ENCODE results near the gene LCN9.
A peak's percentile ranks its signal among the peaks of the same experiment; 100 is the strongest.
"Not testable (repeated sequence)": the region's sequence is repeated elsewhere in the genome, so short reads cannot be mapped to it uniquely, and the experiment has no call there.

Gene LCN9

GRCh38 chr9:135662758-135663450 is at the start of gene LCN9:
Gene LCN9, plus strand, starts transcription at chr9:135663309. Its CDS starts 13 bp downstream, at chr9:135663322.
- no peak for DNase-seq

- DNase-seq = no peak
Measured at GRCh38 chr9:135613946-135614805, 48.9 kb upstream of the LCN9 start.

DNA sequence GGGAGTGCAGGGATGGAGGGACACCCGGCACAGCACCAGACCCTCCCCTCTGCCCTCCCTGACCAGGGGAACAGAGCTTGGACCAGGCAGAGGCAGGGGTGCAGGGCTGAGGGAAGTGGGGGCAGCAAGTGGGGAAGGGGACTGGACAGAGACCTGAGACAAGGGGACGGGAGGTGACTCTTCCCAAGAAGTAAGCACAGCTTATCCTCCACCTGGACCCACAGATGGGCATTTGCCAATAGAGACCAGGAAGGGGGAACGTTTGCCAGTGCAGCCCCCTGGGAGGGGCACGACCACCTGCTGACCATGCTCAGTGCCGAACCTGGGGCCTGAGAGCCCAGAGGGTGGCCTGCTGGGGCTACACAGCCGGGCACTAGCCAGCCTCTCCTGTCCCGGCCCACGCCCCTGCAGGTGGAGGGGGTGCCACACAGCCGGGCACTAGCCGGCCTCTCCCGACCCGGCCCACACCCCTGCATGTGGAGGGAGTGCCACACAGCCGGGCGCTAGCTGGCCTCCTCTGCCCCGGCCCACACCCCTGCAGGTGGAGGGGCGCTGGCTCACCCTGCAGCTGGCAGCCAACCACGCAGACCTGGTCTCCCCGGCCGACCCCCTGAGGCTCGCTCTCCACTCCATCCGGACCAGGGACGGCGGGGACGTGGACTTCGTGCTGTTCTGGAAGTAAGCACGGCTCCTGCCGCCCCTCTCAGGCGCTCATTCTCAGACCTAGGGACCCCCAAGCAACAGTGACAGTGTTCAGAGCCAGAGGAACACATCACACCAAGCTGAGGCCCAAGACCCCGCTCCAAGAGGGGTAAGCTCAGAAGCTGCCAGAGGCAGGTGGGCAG is 48.1 kb upstream of the LCN9 start:
- DNase-seq = no peak

GRCh38 chr9:135615666-135616618 is 47.2 kb upstream of the LCN9 start:
- no peak for DNase-seq

- peak; percentile 49 for DNase-seq
Measured at GRCh38 chr9:135616619-135617537, 46.2 kb upstream of the LCN9 start.

GRCh38 chr9:135617538-135617900 is 45.6 kb upstream of the LCN9 start:
- DNase-seq = no peak

DNA sequence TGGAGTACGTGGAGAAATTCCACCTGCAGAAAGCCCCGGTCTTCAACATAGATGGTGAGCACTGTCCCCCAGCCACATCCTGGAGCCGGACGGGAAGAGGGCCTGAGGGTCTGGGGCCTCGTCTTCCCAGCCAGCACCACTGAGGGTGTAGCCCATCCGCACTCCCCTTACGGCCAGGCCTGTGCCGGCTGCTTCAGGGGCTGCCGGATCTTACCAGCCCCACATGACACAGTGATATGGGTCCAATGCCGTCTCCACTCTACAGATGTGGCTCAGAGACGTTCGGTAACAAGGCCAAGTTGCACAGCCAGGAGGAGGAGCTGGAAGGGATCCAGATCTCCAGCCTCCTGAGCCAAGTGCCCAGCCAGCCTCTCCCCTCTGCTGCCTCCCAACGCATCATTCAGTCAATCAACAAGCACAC is 45.1 kb upstream of the LCN9 start:
- no peak for DNase-seq

GRCh38 chr9:135618866-135619598 is 44.1 kb upstream of the LCN9 start:
- DNase-seq = no peak

- DNase-seq = peak; percentile 28
Measured at GRCh38 chr9:135619599-135619886, 43.6 kb upstream of the LCN9 start.

DNA sequence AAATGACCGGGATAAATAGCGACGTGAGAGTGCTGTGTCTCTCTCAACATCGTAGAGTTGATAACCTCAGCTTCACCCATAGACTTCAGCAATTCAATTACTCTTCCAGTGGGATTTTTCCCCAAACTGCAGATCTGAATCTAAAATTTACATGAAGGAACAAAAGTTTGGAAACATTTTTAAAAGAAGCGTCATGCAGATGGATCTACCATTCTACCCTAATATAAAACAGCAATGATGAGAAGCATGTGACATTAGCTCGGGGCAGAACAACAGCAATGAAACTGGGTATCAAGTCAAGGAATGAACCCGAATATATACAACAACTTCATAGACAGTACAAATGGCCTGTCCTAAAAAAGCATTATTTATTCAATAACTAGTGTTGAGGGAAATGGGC is 42.6 kb upstream of the LCN9 start:
- DNase-seq = no peak

DNA sequence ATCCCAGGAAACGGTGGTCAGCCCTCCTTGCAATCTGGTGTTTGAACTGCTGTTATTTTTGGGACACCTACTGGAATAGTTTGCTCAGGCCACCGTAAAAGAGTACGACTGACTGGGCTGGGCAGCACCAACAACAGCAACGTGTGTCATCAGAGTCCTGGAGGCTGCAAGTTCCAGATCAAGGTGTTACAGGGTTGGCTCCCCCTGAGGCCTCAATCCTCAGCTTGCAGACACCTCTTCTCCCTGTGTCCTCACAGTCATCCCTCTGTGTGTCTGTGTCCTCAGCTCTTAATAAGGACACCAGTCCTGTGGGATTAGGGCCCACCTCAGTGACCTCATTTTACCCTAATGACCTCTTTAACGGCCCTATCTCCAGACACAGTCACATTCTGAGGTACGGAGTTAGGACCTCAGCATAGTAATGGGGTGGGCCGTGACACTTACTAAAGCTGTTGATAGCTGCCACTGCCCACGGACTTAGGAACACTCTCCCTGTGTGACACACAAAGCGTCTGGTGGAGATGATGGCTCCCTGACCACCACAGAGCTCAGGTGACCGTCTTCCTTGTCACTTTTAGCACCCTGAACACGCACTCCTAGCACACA is 40.6 kb upstream of the LCN9 start:
- no peak for DNase-seq

DNA sequence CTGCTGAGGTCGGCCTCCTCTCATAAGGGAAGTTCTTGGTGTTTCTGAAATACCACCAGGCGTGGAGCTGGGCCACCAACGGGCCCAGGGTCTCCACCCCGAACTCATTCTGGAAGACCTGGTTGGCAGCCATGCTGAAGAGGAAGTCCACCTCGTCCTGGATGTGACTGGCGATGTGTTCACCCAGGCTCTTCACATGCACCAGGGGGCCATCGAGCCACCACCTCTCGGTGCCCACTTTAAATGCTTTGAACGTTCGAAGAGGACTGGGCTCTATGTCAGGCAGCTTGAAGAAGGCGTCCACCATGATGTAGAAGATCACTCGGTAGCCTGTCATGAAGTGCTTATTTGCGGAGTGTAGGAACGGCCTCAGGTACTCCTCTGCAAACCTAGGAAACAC is 38.8 kb upstream of the LCN9 start:
- no peak for DNase-seq

DNA sequence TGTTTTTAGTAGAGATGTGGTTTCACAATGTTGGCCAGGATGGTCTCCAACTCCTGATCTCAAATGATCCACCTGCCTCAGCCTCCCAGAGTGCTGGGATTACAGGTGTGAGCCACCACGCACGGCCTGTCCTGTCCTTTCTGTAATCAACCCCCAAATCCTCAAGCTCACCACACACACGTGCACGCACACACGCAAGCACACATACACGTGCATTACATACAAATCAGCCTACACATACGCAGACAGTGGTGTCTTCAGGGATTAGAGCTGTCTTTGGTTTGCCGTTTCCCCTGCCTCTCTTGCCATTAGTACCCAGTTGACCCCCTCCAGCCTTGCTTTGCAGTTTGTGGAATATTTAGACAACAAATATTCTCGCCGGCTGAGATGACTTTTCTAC is 30.3 kb upstream of the LCN9 start:
- no peak for DNase-seq

DNA sequence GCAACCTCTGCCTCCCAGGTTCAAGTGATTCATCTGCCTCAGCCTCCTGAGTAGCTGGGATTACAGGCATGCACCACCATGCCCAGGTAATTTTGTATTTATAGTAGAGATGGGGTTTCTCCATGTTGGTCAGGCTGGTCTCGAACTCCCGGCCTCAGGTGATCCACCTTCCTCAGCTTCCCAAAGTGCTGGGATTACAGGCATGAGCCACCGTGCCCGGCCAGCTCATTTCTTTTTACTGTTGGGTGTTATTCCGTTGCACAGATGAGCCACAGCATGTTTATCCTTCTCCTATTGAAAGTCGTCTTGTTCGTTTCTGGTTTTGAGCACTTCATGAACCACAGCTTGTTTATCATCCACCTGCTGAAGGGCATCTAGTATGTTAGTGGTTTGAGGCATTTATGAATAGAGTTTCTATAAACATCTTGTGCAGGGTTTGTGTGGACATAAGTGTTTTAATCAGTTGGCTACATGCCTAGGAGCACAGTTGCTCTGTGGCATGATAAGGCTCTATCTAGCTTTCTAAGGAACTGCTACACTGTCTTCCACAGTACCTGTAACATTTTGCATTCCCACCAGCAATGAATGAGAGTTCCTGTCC is 26.1 kb upstream of the LCN9 start:
- not testable (repeated sequence) for DNase-seq

GRCh38 chr9:135639196-135639595 is 23.9 kb upstream of the LCN9 start, which contains the start of gene GLT6D1:
Gene GLT6D1, minus strand, starts transcription at chr9:135639540. Its CDS starts 353 bp downstream, at chr9:135639187.
- DNase-seq = no peak

GRCh38 chr9:135641047-135641446 is 22.1 kb upstream of the LCN9 start:
- no peak for DNase-seq

DNA sequence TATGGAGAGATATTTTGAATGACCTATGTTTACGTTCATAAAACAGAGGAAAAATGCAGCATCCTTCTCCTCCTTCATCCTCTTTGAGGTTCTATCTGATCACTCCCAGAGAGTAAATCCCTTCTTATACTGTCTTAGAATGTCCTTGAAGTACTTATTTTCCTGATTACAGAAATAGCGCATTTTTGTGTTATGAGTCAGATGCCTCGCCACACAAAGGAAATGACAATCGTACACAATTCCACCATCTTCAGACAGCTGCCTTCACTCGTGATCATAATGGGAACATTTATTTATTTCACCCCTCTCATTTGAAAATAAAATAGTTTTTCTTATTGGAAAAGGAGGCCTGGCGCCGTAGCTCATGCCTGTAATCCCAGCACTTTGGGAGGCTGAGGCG is 21.4 kb upstream of the LCN9 start:
- no peak for DNase-seq

- no peak for DNase-seq
Measured at GRCh38 chr9:135644631-135645218, 18.4 kb upstream of the LCN9 start.

DNA sequence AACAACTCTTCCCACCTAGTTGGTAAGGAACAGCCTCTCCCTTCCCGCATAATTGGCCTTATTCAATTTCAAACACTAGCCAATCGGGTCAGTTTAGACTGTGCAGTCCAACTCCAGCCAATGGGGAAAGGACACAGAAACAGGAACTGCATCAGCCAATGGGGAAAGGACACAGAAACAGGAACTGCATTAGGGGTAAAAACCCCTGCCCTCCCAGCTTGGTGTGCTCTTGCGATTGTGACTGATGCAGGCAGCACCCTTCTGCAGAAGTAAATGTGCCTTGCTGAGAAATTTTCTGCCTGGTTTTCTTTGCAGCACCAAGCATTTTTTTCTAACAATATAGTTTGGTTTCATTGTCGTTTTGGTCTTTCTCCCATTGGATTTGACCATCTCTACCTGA is 15.2 kb upstream of the LCN9 start:
- DNase-seq = no peak
